HL-60 (cell line): ENCODE measurements around the gene CAST.

Source experiments
- DNase-seq, 2 experiments: peaks; one replicate each; pipeline ENCODE4 v3.0.0-alpha.2; 2010 to 2020; ENCODE audit warnings: low read depth in 1 of 2, low spot score in 1 of 2
- H3K27ac ChIP-seq: fragments of 250-450 bp; sonication (Bioruptor Pico); replicated peaks from 2 replicates; pipeline ENCODE4 v1.5.1; 2020; ENCODE audit warnings: mild to moderate bottlenecking, moderate library complexity
- H3K27me3 ChIP-seq: fragments of 250-450 bp; sonication (Bioruptor Pico); 2 replicates; pipeline ENCODE4 v1.5.1; 2021; ENCODE audit warnings: mild to moderate bottlenecking, moderate library complexity; ENCODE audit not compliant: insufficient read depth, poor library complexity, severe bottlenecking
- H3K4me3 ChIP-seq: replicated peaks from 2 replicates; pipeline ENCODE4 v1.5.1; 2011; ENCODE audit warnings: mild to moderate bottlenecking, control low read depth, low read length; ENCODE audit not compliant: insufficient read depth
- GABPA ChIP-seq: IDR thresholded peaks from 2 replicates; pipeline ENCODE4 v1.6.1; 2012; ENCODE audit warnings: low read depth
- POLR2AphosphoS5 ChIP-seq: IDR thresholded peaks from 2 replicates; pipeline ENCODE4 v1.6.1; 2012; ENCODE audit warnings: low read depth
- SPI1 ChIP-seq: IDR thresholded peaks from 2 replicates; pipeline ENCODE4 v1.6.1; 2012; ENCODE audit warnings: low read depth, mild to moderate bottlenecking, borderline replicate concordance
- TF ChIP-seq, protein P1 (sequence below): IDR thresholded peaks from 2 replicates; pipeline ENCODE4 v1.6.1; 2012; ENCODE audit warnings: low read depth; ENCODE audit not compliant: insufficient replicate concordance
- TF ChIP-seq, protein P2 (sequence below): IDR thresholded peaks from one replicate; pipeline ENCODE4 v1.5.1; 2011; ENCODE audit warnings: low read length, control low read depth, inconsistent platforms; ENCODE audit not compliant: insufficient read depth

Gene CAST

DNA sequence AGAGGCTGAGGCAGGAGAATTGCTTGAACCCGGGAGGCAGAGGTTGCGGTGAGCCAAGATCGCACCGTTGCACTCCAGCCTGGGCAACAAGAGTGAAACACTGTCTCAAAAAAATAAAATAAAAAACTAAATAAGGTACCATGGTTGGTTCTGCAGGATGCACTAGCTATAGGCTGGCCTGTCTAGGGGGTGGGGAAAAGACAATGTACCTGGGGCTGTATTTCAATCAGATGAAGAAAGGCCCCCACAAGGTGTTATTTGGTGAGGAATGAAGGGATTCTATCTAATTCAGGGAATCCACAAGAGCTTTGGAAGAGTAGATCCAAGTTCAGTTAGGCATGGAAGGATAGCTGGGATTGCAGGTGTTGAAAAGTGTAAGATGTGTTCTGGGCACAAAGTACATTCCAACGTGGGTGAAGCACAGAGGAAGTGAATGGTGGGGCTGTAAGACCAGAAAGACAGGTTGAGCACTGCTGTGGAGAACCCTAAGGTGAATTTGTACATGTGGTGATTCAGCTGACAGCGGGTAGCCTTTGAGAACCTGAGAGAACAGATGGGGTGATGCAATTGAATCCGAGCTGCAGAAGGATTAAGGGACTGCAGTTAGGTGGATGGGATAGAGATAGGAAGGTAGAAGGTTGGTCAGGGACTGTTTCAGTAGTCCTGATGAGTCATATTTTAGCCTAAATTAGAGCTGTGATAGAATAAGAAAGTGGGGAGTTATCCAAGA lies 71.8 kb downstream of the CAST start:
- H3K27ac ChIP-seq = no peak overlapping the region
- no peak overlapping the region for H3K4me3 ChIP-seq
- no peak for DNase-seq
- no peaks in the 10 kb centered on the region for H3K27me3 ChIP-seq
- TF ChIP-seq, protein P1, sequence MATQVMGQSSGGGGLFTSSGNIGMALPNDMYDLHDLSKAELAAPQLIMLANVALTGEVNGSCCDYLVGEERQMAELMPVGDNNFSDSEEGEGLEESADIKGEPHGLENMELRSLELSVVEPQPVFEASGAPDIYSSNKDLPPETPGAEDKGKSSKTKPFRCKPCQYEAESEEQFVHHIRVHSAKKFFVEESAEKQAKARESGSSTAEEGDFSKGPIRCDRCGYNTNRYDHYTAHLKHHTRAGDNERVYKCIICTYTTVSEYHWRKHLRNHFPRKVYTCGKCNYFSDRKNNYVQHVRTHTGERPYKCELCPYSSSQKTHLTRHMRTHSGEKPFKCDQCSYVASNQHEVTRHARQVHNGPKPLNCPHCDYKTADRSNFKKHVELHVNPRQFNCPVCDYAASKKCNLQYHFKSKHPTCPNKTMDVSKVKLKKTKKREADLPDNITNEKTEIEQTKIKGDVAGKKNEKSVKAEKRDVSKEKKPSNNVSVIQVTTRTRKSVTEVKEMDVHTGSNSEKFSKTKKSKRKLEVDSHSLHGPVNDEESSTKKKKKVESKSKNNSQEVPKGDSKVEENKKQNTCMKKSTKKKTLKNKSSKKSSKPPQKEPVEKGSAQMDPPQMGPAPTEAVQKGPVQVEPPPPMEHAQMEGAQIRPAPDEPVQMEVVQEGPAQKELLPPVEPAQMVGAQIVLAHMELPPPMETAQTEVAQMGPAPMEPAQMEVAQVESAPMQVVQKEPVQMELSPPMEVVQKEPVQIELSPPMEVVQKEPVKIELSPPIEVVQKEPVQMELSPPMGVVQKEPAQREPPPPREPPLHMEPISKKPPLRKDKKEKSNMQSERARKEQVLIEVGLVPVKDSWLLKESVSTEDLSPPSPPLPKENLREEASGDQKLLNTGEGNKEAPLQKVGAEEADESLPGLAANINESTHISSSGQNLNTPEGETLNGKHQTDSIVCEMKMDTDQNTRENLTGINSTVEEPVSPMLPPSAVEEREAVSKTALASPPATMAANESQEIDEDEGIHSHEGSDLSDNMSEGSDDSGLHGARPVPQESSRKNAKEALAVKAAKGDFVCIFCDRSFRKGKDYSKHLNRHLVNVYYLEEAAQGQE = no peak
- TF ChIP-seq POLR2AphosphoS5 (no peak), GABPA (no peak), SPI1 (no peak)
- TF ChIP-seq, protein P2, sequence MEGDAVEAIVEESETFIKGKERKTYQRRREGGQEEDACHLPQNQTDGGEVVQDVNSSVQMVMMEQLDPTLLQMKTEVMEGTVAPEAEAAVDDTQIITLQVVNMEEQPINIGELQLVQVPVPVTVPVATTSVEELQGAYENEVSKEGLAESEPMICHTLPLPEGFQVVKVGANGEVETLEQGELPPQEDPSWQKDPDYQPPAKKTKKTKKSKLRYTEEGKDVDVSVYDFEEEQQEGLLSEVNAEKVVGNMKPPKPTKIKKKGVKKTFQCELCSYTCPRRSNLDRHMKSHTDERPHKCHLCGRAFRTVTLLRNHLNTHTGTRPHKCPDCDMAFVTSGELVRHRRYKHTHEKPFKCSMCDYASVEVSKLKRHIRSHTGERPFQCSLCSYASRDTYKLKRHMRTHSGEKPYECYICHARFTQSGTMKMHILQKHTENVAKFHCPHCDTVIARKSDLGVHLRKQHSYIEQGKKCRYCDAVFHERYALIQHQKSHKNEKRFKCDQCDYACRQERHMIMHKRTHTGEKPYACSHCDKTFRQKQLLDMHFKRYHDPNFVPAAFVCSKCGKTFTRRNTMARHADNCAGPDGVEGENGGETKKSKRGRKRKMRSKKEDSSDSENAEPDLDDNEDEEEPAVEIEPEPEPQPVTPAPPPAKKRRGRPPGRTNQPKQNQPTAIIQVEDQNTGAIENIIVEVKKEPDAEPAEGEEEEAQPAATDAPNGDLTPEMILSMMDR = no peak

DNA sequence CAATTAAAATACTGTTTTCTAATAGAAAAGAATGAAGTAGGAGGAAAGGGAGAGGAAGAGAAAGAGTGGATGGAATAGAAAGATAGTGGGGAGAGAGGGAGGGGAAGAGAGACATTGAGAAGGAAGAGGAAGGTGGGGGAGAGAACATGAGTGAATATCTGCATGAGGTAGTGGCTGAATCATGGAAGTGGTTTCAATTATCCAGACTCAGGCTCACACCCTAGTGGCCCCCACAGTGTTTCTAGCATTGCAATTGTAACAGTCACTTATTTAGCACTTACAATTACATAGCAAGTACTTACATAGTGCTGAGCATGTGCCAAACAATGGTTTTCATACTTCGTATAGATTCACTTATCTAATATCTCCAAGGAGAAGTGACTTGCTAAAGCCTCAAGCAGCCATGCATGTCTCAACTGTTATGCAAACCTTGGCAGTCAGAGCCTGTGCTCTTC lies 72.7 kb downstream of the CAST start:
- Histone ChIP-seq H3K27me3 (no peaks in the 10 kb centered on the region), H3K27ac (no peak overlapping the region), H3K4me3 (no peak overlapping the region)
- TF ChIP-seq, protein P2 = no peak
- TF ChIP-seq, protein P1 = no peak
- TF ChIP-seq POLR2AphosphoS5 = no peak
- DNase-seq = no peak

DNA sequence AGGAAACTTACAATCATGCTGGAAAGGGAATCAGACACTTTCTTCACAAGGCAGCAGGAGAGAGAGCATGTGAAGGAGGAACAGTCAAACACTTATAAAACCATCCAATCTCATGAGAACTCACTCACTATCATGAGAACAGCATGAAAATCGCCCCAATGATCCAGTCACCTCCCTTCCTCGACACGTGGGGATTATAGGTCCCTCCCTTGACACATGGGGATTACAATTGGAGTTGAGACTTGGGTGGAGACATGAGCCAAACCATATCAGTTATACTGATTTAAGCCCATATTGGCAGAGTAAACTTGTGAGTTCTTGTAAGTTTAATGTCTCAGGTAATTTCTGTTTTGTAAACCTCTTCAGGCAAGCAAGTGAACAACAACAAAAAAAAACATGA lies 74.8 kb downstream of the CAST start:
- DNase-seq = no peak
- Histone ChIP-seq H3K27me3 (no peaks in the 10 kb centered on the region), H3K27ac (no peak overlapping the region), H3K4me3 (no peak overlapping the region)
- no peak for TF ChIP-seq SPI1
- TF ChIP-seq GABPA = no peak
- TF ChIP-seq, protein P1 = no peak
- TF ChIP-seq, protein P2 = no peak
- TF ChIP-seq POLR2AphosphoS5 = no peak
